GM12873 (cell line): ENCODE measurements around the gene TAF6L.

ENCODE experiments used
- TF ChIP-seq, protein P1 (sequence below): IDR thresholded peaks from 2 replicates; pipeline ENCODE4 v1.5.1; 2012; ENCODE audit warnings: low read depth, mild to moderate bottlenecking, moderate library complexity, low read length, control low read depth; ENCODE audit not compliant: insufficient read depth; ENCODE audit errors: missing control alignments

The TAF6L gene

DNA sequence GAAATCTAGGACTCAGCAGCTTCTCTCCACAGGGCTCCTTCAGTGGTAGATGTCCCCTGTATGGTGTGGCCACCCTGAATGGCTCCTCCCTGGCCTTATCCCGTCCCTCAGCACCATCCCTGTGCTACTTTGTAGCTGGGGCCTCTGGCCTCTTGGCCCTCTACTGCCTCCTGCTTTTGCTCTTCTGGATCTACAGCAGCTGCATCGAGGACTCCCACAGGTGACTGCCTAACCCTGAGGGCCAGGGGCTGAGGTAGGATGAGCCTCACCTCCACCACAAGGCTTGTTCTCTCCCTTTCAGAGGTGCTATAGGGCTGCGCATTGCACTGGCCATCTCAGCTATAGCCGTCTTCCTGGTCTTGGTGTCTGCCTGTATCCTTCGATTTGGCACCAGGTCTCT, 17.8 kb downstream of the TAF6L start:
- TF ChIP-seq, protein P1, sequence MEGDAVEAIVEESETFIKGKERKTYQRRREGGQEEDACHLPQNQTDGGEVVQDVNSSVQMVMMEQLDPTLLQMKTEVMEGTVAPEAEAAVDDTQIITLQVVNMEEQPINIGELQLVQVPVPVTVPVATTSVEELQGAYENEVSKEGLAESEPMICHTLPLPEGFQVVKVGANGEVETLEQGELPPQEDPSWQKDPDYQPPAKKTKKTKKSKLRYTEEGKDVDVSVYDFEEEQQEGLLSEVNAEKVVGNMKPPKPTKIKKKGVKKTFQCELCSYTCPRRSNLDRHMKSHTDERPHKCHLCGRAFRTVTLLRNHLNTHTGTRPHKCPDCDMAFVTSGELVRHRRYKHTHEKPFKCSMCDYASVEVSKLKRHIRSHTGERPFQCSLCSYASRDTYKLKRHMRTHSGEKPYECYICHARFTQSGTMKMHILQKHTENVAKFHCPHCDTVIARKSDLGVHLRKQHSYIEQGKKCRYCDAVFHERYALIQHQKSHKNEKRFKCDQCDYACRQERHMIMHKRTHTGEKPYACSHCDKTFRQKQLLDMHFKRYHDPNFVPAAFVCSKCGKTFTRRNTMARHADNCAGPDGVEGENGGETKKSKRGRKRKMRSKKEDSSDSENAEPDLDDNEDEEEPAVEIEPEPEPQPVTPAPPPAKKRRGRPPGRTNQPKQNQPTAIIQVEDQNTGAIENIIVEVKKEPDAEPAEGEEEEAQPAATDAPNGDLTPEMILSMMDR, result peak; percentile 10

DNA sequence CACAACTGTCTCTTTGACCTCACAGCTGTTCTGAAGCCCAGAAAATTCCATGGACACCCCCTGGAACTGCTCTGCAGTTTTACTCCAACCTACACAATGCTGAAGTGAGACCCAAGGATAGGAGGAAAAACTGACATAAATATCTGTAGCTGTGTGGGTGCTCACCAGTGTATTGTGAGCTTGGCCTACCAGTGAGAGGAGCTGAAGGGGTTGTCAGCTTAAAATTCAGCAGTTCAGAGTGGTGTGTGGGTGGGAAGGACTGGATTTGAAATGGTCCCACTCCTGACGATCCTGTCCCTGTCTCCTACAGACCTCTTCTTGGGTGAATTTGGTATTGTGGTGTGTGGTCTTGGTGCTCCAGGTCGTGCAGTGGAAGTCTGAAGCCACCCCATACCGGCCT, 18.4 kb downstream of the TAF6L start:
- TF ChIP-seq, protein P1, result no peak

DNA sequence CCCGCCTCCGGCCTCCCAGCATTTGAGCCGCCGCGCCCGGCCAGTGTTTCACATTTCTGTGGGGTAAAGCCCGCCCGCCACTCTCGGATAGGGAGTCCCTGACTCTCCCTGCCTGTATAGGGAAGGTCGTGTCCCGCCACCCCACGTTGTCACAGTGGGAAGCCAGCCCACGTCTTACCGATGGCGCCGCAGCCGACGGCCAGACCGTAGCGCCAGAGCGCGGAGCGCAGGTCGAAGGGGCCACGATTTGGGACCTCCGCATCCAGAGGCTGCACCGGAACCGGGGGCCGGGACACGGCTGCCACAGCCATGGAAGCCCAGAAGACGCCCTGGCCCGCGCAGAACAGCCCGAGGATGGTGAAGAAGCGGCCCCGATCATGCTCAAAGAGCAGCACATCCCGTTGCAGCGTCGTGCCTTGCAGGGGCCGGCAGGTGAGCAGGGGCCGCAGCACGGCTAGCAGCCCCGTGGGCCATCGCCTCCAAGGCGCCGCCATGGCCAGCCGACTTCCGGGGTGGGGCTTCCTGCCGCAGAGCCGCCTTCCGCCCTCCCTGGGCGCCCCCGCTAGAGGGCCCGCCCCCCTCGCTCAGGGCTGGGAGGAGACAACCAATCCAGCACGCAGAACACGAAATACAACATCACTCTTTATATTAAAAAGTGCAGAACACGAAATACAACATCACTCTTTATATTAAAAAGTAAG, 20.5 kb downstream of the TAF6L start, which contains the start of gene TMEM223:
TSS of gene TMEM223 (minus strand) at position 506 of the 701 bp plus-strand sequence. CDS start at position 494, 12 bp downstream.
- TF ChIP-seq, protein P1, result no peak

DNA sequence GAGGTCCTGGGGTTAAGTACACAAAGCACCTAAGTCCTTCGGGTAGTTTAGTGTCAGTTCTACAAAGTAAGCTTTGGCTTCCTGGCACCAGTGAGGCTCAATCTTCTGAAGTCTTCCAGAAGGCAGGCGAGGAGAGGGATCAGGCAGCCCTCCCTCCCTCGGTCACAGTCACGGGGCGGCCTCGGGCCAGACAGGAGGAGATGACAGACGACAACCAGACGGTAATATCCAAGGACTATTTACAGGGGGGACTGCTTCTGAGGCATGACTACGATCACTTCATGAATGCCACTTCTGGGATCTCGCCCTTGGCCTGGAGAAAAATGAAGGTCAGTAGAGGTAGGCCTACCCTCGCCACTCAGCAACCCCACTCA, 21.0 kb downstream of the TAF6L start:
- TF ChIP-seq, protein P1, result no peak

DNA sequence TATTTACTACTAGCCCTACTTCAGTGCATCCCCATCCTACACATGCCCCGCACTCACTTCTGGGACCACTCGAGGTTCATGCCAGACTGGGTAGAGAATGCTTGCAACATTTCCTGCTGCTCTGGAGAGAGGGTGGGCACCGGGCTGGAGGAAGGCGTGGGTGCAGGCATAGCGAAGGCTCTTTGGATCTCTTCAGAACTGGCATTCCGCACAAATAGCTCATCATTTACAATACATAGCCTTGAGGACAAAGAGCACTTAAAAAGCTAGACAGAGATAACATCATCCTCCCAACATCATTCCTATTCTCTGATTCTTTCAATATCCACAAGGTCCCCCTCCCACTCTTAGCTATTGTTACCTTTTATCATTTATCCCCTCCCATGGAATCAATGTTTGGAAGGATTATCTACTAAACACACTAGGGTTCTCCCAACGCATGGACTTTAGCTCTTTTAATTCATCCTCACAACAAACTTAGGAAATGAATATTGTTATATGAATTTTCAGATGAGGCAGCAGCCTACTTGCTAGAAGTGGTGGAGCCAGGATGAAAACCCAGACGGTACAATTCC, 23.1 kb downstream of the TAF6L start:
- TF ChIP-seq, protein P1, result no peak

DNA sequence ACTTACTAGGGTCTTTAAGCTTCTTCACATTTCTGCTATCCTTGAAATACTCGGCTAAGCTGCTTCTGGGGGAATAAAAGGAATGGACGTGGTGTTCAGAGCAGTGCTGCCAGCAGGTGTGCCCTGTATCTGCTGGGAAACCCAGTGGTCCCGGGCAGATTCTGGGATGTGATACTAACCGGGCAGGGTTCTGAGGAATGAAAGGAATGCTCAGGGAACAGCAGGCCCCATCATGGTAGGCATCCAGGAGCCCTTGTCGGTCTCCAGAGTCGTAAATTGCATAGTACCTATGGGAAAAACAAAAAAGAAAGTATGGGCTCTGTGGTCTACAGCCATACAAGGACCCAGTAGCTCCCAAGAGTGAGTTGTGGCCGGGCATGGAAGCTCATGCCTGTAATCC, 25.1 kb downstream of the TAF6L start:
- TF ChIP-seq, protein P1, result no peak

DNA sequence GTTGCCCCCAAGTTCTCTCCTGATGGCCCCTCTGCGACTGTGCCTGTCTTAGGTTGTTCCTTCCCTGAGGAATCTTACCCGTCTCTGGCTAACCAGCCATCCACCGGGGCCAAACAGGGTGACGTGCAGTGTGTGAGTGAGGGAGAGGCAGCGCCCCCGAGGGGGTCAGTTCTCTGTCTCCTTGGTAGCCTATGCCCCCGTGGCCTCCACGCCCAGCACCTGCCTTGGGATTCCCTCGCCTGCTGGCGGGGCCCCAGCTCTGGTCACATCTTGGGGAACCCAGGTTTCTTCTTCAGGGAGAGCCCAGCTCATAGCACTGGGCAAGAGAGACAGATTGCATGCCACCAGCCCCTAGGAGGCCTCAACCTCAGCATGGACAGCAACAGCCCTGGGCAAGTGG, 28.3 kb downstream of the TAF6L start:
- TF ChIP-seq, protein P1, result no peak
